Heart left ventricle (tissue), 16 donors: ENCODE data around the gene TRPT1. TPM values are rescaled to one million over a fixed set of nuclear protein-coding genes. Genes with fewer than 3 reads are reported as not detected.
A peak's percentile ranks its signal among the peaks of the same experiment; 100 is the strongest.

Source experiments
- ATAC-seq, 4 donors: fragments of 200-7000 bp; cut with Tn5 transposase; one replicate each; pipeline ENCODE4 v1.9.1; 2020 to 2022; ENCODE audit warnings: moderate library complexity in 4 of 4, mild to moderate bottlenecking in 3 of 4, moderate number of reproducible peaks in 1 of 4
- DNase-seq, 5 donors: peaks; one replicate each; pipeline ENCODE4 v3.0.0-alpha.2; 2020
- H3K27ac ChIP-seq, 12 donors: fragments of 200-600 bp; sonication (generic) in 4 of 12; one replicate each; pipeline versions ENCODE4 v1.5.0 to v1.8.0; 2016 to 2022; ENCODE audit warnings: mild to moderate bottlenecking in 2 of 12
- H3K27me3 ChIP-seq, 9 donors: fragments of 200-600 bp; sonication (generic) in 2 of 9; one replicate each; pipeline versions ENCODE4 v1.5.1 to v1.8.0; 2016 to 2022; ENCODE audit warnings: mild to moderate bottlenecking in 3 of 9
- H3K36me3 ChIP-seq, 9 donors: fragments of 200-600 bp; sonication (generic) in 2 of 9; one replicate each; pipeline versions ENCODE4 v1.5.0 to v1.8.0; 2018 to 2022; ENCODE audit warnings: mild to moderate bottlenecking in 2 of 9
- H3K4me1 ChIP-seq, 12 donors: fragments of 200-600 bp; sonication (generic) in 4 of 12; one replicate each; pipeline versions ENCODE4 v1.5.0 to v1.8.0; 2016 to 2022; ENCODE audit warnings: mild to moderate bottlenecking in 3 of 12
- H3K4me3 ChIP-seq, 12 donors: fragments of 200-600 bp; sonication (generic) in 4 of 12; one replicate each; pipeline versions ENCODE4 v1.5.0 to v1.8.0; 2017 to 2022; ENCODE audit warnings: mild to moderate bottlenecking in 9 of 12, moderate library complexity in 4 of 12
- H3K9me3 ChIP-seq, 12 donors: fragments of 200-600 bp; sonication (generic) in 4 of 12; one replicate each; pipeline versions ENCODE4 v1.5.0 to v1.8.0; 2016 to 2022; ENCODE audit warnings: mild to moderate bottlenecking in 1 of 12
- POLR2A ChIP-seq, 2 donors: fragments of 450-650 bp; IDR thresholded peaks; one replicate each; pipeline ENCODE4 v1.6.1; 2017; ENCODE audit warnings: antibody characterized with exemption in 2 of 2, mild to moderate bottlenecking in 2 of 2, moderate library complexity in 2 of 2
- WGBS, 4 donors: extraction: QIAGEN DNeasy Blood & Tissue Kit in 2 of 4; methylation state at CpG; one replicate each; pipeline versions ENCODE4 v1.1.5 to v1.1.7; 2013 to 2018; 5-methylcytosine and 5-hydroxymethylcytosine counted together
- intact Hi-C, 10 donors: fragments of 100-400 bp; cut with DNase I; formaldehyde crosslinking; loops; one replicate each; pipeline versions ENCODE4 v1.11.1 to v1.14.2; 2022
- polyA plus RNA-seq, 2 donors: library from polyadenylated mRNA; stranded (reverse); fragments of 200-250 nt; gene quantifications; one replicate each; pipeline ENCODE4 v1.2.3, GENCODE V29; 2013
- total RNA-seq, 9 donors: library from RNA; depleted of rRNA in 2 of 9; stranded (reverse); fragments of >200 nt in 2 of 9; fragmentation: NEBNext Ultra II Directional in 3 of 9; extraction: Animal tissue kit (Norgen Biotek cat#: 25700) in 3 of 9; gene quantifications; one replicate each; pipeline versions ENCODE4 v1.1.0 to v1.2.4, GENCODE V29; 2016 to 2023
- TF ChIP-seq, protein P1 (sequence below), 12 donors: fragments of 200-600 bp; sonication (generic) in 4 of 12; IDR thresholded peaks; one replicate each; pipeline versions ENCODE4 v1.5.0 to v1.8.0; 2018 to 2022; ENCODE audit warnings: antibody characterized with exemption in 12 of 12, mild to moderate bottlenecking in 5 of 12
- donor health status: ischemic (EF 13 %, LVEDD 7.1; RV severe dilation, severe dysfunction).
- donor health status: healthy with polysubstance abuse.
- donor health status: DM: no; HTN: yes; CAD: no.
- donor health status: DM: no; HTN: no; CAD: no.
- donor health status: ischemic (EF 25% LVEDD 6.9; RV normal size, moderate dysfunction).
- donor health status: ischemic (EF 25% LVEDD 5.7; RV mildly dilated, moderate dysfunction).
- donor health status: healthy.
- donor health status: DM: yes; HTN: yes; CAD: no.
- donor health status: ischemic (EF 35%, LVEDD 5.7; RV mildly dilated, moderate dysfunction).
- donor health status: nonischemic (EF 11% LVEDD 7.7; RV severe dilation, severe dysfunction).
- donor health status: DM: yes; HTN: yes; CAD: no.
- donor health status: PGD.
- donor health status: ischemic (EF 29% LVEDD 5.4; RV normal size, mild dysfunction).
- donor health status: nonischemic (EF 23%, LVEDD 6.1; RV moderate dilation, normal function).

The TRPT1 gene
- total and polyA plus RNA-seq, 11 donors = 51.2 to 146 (median 65.3) TPM

DNA sequence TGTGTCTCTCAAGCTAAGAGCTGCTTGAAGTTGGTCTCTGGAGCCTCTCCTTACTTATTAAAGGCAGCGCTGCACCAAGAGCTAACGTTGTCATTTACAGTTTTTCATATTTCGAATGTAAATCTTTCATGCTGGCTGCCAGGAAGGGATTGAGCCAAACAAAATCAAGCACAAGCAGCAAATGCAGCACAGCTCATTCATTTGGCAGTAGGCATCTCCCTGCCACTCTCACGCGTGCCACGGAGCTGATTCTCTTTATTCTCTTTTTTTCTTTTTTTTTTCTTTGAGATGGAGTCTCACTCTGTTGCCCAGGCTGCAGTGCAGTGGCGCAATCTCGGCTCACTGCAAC, 7.0 kb upstream of the TRPT1 start:
- peaks cover 3 to 65% (median 41%) of the 10 kb centered on the region in 12 donors for H3K4me1 ChIP-seq
- WGBS, 4 donors = 80 to 93% (median 89%) methylated on average over 8 of the region's 8 CpGs
- ATAC-seq = no peak
- TF ChIP-seq, protein P1, sequence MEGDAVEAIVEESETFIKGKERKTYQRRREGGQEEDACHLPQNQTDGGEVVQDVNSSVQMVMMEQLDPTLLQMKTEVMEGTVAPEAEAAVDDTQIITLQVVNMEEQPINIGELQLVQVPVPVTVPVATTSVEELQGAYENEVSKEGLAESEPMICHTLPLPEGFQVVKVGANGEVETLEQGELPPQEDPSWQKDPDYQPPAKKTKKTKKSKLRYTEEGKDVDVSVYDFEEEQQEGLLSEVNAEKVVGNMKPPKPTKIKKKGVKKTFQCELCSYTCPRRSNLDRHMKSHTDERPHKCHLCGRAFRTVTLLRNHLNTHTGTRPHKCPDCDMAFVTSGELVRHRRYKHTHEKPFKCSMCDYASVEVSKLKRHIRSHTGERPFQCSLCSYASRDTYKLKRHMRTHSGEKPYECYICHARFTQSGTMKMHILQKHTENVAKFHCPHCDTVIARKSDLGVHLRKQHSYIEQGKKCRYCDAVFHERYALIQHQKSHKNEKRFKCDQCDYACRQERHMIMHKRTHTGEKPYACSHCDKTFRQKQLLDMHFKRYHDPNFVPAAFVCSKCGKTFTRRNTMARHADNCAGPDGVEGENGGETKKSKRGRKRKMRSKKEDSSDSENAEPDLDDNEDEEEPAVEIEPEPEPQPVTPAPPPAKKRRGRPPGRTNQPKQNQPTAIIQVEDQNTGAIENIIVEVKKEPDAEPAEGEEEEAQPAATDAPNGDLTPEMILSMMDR (IDR thresholded peaks at IDR 0.05) = no peak
- peaks cover 0 to 12% (median 6%) of the 10 kb centered on the region in 9 donors for H3K36me3 ChIP-seq
- H3K27me3 ChIP-seq = no peaks in the 10 kb centered on the region
- no peaks in the 10 kb centered on the region for H3K9me3 ChIP-seq
- no peak for DNase-seq
- peak overlapping the region in 1 of 12 donors; percentile 91 for H3K27ac ChIP-seq
- peak overlapping the region in 1 of 12 donors; percentile 75 for H3K4me3 ChIP-seq
- intact Hi-C loops = no loop called here

DNA sequence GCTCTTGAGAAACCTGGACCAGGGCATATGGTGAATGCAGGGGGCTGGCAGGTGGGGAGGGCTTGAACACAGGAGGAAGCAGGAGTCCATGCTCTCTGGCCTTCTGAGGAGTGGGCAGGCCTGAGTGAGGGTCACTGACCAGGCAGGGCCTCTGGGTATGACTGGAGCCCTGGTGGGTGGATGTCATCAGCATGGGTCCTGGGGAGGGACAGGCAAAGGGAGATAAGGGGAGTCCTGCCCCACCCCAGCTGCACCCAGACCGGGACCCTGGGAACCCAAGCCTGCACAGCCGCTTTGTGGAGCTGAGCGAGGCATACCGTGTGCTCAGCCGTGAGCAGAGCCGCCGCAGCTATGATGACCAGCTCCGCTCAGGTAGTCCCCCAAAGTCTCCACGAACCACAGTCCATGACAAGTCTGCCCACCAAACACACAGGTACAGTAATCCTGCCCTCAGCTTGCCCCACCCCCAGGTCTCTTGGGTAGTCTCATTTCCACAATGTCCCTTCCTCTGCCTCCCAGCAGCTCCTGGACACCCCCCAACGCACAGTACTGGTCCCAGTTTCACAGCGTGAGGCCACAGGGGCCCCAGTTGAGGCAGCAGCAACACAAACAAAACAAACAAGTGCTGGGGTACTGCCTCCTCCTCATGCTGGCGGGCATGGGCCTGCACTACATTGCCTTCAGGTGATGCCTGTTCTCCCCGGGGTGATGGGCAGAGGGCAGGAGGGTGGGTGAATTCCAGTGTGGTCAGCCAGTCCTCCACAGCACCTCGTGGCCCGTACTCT, 6.4 kb upstream of the TRPT1 start:
- WGBS, 4 donors = 84 to 87% (median 86%) methylated on average over 14 to 15 of the region's 15 CpGs
- intact Hi-C loops = no loop called here
- Histone ChIP-seq H3K9me3 (no peaks in the 10 kb centered on the region), H3K27ac (peak overlapping the region in 1 of 12 donors; percentile 43), H3K36me3 (peaks cover 0 to 7% (median under 1%) of the 10 kb centered on the region in 9 donors), H3K4me1 (peaks cover 3 to 67% (median 46%) of the 10 kb centered on the region in 12 donors), H3K27me3 (no peaks in the 10 kb centered on the region), H3K4me3 (no peak overlapping the region)
- ATAC-seq (no peak), DNase-seq (peak in 1 of 5 donors; percentile 10)
- TF ChIP-seq POLR2A (IDR thresholded peaks at IDR 0.05) = no peak
- TF ChIP-seq, protein P1 (IDR thresholded peaks at IDR 0.05) = no peak

DNA sequence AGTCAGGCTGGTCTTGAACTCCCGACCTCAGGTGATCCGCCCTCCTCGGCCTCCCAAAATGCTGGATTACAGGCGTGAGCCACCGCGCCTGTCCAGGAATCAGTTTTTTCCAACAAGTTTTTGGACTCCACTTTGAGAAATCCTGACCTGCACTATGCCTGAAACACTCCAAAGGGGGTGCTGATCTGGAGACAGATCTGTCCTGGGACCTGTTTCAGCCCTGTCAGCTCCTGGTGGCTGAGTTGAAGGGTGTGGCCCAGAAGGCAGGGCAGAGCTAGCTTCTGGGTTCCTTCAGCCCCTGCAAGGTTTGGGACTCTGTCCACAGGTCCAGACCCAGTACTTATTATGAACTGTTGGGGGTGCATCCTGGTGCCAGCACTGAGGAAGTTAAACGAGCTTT, 5.6 kb upstream of the TRPT1 start:
- Histone ChIP-seq H3K27me3 (no peaks in the 10 kb centered on the region), H3K36me3 (peaks cover 0 to 4% (median 0%) of the 10 kb centered on the region in 9 donors), H3K4me1 (peaks cover 3 to 75% (median 55%) of the 10 kb centered on the region in 12 donors), H3K27ac (peak overlapping the region in 6 of 12 donors; percentile 39 to 98 (median 96)), H3K9me3 (no peaks in the 10 kb centered on the region), H3K4me3 (peak overlapping the region in 5 of 12 donors; percentile 68 to 86 (median 76))
- TF ChIP-seq, protein P1 (IDR thresholded peaks at IDR 0.05) = no peak
- TF ChIP-seq POLR2A (IDR thresholded peaks at IDR 0.05) = no peak
- peak in 1 of 5 donors; percentile 26 for DNase-seq
- intact Hi-C loops = no loop called here
- WGBS, 4 donors = 87 to 94% (median 91%) methylated on average over 7 of the region's 7 CpGs
- ATAC-seq = no peak

GRCh38 chr11:64230985-64231365, 5.0 kb upstream of the TRPT1 start:
- intact Hi-C loops = no loop called here
- Histone ChIP-seq H3K27me3 (no peaks in the 10 kb centered on the region), H3K4me3 (peak overlapping the region; percentile 48 to 86 (median 78)), H3K9me3 (no peaks in the 10 kb centered on the region), H3K36me3 (peaks cover 0 to under 1% (median 0%) of the 10 kb centered on the region in 9 donors), H3K27ac (peak overlapping the region; percentile 92 to 98 (median 98)), H3K4me1 (peaks cover 3 to 74% (median 54%) of the 10 kb centered on the region in 12 donors)
- no peak for ATAC-seq
- DNase-seq = peak in 1 of 5 donors; percentile 9
- TF ChIP-seq, protein P1 (IDR thresholded peaks at IDR 0.05) = no peak
- TF ChIP-seq POLR2A (IDR thresholded peaks at IDR 0.05) = no peak
- 10 to 25% (median 14%) methylated on average over 7 to 8 of the region's 8 CpGs for WGBS, 4 donors
